Myometrial cell (primary cell): ENCODE results near the gene MEOX2. TPM values are rescaled to one million over a fixed set of nuclear protein-coding genes. Genes with fewer than 3 reads are reported as not detected.

ENCODE experiments used
- total RNA-seq: library from RNA; depleted of rRNA; stranded (reverse); fragments of >200 nt; gene quantifications from 2 replicates; pipeline ENCODE4 v1.2.3, GENCODE V29; 2015

The MEOX2 gene
- not detected in 2 replicates for total RNA-seq

DNA sequence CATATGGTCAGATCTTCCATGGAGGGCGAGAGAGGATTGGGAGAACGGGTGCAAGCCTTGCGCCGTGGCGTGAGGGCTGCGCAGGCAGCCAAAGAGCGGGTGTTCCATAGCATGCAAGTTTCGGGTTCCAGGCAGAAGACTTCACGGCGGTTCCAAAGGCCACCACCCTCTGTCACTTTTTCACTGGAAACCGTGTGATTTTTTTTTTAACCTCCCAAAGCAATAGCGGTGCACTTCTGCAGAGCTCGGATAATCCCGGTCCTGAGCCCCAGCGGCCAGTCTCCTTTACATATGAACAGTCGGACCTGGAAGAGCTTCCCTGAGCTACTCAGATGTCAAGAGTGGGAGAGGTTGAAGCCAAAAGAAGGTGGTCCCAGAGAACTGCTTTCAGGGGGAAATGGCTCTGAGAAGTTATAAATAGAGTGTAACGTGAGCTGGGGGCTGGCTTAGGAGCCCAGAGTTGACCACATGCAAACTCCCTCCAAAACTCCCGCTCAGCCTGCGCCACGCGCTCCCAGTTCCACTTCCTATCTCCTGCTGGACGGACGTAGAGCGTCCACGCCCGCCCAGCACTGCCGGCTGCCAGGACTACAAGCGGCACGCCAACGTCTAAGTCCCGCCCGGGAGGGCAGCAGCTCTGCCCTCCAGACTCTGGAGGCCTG, at the start of gene MEOX2:
Gene MEOX2 (minus strand): TSS at position 389 of the 662 bp plus-strand sequence. CDS start 281 bp downstream, at position 108.

DNA sequence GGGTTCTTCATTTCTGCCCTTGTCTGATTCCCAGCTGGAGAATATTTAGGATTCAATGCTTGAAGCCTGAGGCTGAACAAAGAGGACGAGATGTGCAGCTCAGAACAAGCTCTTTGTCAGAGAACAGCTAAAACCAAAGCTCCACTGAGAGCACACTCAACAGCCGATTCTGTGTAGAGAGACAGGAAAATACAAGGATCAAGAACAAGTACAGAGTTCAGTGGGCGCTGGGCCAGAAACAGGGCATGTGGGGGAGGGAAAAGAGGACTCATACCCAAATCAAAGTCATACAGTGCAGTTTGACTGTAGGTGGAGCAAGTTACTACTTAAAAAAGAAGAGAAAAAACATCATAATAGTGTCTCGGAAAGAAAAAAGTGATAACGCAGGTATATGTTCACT, 124.6 kb downstream of the MEOX2 start, which contains the start of gene AGMO:
Gene AGMO (minus strand): TSS at position 181 of the 400 bp plus-strand sequence.

Other genes starting within 250 kb of the MEOX2 start
- not detected in 2 replicates for gene AGMO, start 124.7 kb downstream of the MEOX2 start, total RNA-seq